GM18861 (cell line): ENCODE measurements around the gene RASSF1.

Experiments used
- ATAC-seq: cut with Tn5 transposase; IDR thresholded peaks from one replicate; pipeline ENCODE4 v1.9.1; 2021; ENCODE audit not compliant: unreplicated experiment

Gene RASSF1

DNA sequence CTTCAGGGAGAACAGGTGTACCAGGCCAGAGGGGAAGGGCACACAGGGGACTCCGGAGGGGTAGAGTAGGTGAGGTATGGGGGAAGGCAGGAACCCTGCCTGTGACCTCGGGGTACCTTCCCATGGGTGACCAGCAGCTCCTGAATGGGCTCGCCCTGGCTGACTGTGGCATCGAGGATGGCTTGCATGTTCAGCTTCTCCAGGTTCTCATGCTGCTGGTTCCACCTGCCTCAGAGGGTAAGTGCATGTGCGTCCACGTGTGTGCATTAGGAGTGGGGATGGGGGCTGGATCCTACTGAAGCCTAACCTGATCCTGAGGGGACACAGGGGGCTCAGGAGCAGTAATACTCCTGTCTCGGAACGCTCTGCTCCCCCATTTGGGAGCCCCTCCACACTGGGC, 4.4 kb upstream of the RASSF1 start:
- no peak for ATAC-seq

- ATAC-seq = no peak
Measured at GRCh38 chr3:50342813-50343633, 2.4 kb upstream of the RASSF1 start.

DNA sequence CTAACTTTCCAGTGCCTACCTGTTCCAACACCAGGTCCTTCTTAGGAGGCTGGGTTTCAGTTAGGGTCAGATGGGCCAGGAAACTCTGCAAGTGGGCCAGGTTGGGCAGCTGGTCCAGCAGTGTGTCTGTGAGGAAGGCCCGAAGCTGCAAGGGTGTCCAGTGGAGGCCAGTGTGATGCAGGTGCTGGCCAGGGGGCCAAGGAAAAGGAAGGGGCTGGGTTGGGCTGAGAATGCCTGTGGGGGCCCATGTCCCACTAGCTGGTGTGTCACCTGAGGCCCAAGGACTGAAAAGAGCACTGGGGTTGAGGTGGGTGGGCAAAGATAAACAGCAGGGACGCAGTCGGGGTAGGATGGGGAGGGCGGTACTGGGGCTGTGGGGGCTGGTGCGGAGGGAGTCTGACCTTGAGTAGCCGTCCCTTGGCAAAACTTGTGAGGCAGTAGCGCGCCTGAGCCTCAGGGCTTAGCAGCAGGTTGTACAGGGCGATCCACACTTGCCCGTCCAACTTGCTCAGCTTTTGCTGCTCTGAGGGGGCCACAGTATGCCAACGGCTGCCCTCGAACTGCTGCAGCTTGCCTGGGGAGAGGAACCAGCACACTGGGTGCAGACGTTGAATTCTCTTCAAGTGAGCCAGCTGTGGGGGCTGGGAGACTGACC, 1.5 kb upstream of the RASSF1 start:
- no peak for ATAC-seq

DNA sequence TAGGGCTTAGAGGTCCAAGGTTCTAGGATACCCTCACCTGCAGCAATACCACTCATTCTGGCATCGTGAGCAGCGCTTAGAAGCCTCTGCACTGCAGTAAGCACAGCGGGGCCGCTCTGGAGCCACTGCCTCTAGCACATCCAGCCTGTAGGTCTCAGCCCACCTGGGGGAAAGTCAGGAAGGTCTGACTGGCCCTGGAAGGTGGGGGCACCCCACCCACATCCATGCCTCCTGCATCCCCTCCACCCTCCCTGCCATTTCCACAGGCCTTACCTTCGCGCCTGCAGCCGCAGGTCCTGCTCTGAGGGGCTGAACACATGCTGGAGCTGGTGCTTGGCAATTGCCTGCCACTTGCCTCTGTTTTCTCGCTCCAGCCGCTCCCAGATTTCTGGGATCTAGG, 901 bp upstream of the RASSF1 start:
- ATAC-seq = no peak

GRCh38 chr3:50340147-50340447, 539 bp downstream of the RASSF1 start:
- ATAC-seq = no peak

DNA sequence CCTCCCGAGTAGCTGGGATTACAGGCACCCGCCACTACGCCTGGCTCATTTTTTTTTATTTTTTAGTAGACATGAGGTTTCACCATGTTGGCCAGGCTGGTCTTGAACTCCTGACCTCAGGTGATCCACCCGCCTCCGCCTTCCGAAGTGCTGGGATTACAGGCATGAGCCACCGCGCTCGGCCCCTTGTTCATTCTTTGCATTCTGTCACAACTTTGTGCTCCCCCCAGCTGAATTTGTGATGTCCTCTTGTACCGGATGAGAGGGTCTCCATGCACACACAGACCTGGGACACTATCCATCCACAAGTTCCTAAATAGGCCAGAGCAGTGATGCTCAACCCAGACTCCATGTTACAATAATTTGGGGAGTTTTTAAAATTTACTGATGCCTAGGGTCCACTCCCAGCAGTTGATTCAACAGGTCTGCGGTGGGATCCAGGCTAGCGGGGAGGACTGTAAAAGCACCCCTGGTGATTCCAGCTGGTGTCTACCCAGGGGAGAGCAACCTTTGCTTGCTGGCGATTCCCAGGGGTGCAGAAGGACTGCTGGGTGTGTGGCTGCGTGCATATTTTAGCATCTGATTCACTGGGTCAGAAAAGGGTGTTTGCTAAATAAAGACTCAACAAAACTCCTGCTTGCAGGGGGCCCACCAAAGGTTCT, 1.0 kb downstream of the RASSF1 start:
- ATAC-seq = no peak

GRCh38 chr3:50338965-50339364, 1.7 kb downstream of the RASSF1 start:
- no peak for ATAC-seq

DNA sequence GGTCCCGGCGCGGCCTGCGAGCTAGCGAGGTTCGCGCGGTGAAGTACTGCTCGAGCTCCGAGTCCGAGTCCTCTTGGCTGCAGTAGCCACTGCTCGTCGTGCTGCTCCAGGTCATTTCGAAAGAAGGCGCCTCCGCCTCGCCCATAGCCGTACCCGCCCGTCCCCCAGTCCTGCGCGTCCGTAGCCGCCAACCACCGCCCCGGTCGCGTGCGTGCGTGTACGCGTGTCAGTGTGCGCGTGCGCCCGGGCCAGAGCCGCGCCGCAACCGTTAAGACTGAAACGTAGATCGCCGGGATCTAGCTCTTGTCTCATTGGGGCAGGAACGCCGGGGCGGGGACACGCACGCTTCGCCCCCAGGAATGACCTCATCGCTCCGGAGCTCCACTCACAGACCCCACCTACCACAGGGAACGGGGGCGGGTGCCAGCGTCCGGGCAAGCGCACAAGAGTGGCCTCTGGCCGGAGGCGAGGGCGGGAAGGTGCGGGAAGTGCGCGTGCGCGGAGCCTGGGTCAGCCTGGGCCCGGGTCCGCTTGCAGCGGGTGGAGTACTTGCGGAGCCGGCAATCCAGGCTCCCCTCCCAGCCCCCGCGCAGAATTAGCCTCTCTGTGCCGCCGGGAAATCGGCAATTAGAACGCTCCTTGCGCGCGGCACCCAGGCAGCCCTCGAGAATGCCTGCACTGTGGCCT, 3.3 kb downstream of the RASSF1 start:
- ATAC-seq = peak; percentile 76

DNA sequence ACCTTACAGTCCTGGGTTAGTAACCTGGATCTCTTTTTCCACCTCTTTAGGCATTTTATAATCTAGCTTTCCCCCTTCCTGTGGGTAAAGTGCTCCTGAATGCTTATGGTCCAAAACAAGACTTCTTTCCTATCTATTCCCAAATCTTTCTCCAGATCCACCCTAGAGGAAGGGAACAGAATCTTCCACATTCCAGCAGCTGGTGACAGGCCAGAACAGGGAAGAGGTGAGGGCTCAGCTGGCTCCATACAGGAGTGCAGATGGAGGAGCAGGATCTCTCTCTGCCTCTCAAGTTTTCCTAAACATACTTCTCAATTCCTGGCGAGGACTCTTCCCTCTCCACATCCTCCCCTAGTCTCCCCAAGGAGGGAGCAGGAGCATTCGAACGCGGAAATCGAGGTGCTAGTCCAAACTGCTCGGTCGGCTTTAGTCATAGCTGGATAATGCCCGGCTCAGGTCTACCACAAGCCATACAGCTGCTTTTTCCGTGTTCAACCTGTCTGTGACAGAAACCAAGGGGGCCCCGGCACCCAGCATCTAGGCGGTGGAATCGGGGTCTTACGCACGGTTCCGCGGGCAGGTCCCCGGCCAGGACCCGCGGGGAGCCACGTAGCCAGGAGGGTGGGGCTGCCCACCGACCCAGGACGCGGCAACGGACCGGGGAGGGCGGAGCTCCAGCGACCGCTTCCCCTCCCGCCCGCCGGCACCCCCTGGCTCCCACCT, 4.0 kb downstream of the RASSF1 start:
- peak; percentile 17 for ATAC-seq

GRCh38 chr3:50334339-50335075, 6.1 kb downstream of the RASSF1 start:
- ATAC-seq = no peak

DNA sequence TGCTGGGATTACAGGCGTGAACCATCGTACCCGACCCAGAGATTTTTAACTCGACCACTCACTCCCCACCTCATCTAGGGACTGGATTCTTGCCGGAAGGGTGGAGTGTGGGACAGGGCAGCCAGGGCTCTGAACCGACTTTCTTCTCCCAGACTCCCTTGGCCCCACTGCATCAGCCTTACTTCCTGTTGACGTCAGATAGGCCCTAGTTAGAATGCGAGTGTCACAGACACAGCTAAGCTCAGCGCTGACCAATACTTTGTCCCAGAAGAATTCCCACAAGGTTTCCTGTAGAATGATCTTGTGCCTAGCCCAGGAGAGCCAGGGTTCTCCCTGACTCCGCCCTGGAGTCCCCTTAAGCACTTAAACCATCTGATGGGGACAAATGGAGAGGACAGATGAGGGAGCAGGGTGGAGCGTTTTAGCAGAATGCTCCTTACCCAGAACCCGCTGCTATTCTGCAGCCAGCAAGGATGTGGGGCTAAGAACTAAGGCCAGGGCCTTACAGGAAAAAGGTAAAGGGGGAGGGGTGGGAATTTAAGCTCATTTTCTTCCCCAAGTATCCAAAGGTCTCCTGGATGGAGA, 6.8 kb downstream of the RASSF1 start:
- no peak for ATAC-seq

DNA sequence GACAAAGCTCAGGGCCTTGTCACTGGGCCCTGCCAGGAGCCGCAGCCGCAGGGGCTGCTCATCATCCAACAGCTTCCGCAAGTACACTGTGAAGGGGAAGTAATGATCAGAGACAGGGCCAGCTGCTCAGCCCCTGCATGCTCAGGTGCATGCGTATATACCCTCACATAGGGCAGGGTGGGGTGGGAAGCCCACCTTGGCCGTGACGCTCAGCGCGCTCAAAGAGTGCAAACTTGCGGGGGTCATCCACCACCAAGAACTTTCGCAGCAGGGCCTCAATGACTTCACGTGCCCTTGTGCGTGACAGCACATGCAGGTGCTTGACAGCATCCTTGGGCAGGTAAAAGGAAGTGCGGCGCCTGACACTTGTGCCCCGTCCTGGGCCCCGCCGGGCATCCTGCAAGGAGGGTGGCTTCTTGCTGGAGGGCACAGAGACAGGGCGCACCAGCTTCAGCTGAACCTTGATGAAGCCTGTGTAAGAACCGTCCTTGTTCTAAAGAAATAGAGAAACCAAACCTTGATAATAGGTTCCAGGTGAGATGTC, 9.2 kb downstream of the RASSF1 start:
- no peak for ATAC-seq

- no peak for ATAC-seq
Measured at GRCh38 chr3:50330330-50330729, 10.3 kb downstream of the RASSF1 start.

DNA sequence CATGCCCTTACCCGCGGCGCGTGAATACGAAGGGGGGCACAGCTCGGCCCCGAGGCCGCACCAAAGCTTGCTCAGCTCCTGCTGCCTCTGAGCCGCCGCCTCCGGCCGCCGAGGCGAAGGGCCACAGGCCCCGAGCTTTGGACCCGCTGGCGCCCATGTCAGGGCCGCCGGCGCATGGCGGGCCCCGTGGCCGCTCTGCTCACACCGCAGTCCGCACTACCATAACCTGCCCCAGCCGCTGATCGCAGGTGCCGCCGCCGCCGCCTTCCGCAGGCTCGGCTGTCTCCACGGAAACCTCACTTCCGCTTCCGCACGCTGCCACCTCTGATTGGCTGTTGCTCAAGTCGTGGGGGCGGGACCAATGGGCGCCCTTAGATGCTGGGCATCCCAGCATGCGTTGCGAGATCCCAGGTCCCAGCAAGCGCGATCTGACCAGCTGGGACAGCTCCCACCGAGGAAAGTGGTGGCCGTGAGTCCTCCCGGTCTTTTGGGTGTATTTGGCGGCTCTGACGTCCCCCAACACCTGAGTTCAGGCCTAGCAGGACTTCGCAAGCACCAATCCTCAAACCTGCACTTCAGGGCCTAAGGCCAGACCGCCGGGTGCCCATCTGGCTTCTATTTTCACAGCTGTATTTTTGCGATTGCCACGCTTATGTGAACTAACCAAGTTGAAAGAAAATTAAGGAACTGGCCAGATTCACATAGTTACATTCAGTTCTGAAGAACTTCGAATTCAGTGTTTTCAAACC, 12.5 kb downstream of the RASSF1 start, which contains the start of gene TUSC2:
TSS of gene TUSC2 (minus strand) at position 281 of the 749 bp plus-strand sequence. CDS start at position 157, 124 bp downstream.
- ATAC-seq = peak; percentile 80

DNA sequence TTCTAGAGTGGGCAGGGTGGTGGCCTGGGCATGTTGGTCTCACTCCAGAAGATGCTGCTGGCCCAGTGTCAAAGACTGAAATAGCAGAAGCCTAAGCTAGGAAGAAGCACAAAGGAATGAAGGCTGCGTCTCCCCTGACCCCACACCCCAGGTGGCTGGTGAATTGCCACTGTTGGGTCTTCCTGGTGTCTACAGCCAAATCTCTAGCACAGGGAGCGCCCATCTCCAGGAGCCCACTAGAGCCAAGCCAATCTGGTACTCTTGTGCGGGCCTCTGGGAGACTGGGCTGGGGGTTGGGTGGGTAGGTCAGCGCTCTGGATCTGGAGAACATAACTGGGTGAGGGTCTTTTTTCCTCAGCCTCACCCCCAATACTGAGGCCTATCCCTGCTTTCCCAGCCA, 13.5 kb downstream of the RASSF1 start:
- ATAC-seq = no peak

DNA sequence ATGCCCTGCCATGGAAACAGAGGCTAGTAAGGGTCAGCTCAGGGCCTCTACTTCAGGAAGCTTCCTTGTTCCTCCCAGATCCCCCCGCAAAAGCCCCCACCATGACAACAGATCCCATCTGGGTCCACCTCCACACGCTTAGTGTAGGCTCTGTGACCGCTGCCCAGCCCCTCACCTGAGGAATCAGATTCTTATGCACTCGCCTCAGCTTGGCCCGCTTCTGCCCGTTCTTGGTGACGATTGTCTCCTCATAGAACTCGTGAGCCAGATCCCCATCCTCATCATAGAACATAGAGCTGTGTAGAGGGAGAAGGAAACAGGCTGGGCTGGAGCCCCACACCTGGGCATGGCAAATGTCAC, 14.5 kb downstream of the RASSF1 start:
- ATAC-seq = no peak

DNA sequence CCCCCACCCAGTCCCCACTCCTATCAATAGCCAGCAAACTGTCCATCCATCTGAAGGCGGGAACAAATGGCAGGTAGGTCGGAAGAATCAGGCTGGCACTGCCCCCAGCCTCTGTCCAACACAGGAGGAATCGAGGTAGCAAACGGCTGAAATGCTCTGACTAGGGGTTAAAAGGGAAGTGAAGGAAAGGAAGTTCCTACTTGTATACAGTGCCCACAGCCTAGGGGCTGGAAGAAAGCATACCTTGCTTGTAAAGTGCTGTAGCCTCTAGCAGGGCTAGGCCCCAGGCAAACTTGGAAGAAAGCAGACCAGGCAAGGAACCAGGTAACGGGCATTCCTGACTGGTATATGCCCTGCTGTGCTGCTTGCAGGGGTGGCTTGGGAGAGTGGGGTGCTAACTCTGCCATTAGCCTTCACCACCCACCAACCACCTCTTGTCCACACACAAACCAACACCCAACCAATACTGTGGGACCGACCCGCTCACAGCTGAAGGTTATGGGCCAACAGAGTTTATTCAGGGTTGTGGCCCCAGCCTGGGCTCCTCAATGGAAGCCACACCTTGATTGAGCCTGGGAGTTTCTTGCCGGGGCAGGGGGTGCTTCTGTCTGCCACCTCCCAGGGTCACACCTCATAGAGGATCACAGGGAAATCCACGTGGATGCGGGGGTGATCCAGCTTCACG, 15.0 kb downstream of the RASSF1 start:
- ATAC-seq = no peak

DNA sequence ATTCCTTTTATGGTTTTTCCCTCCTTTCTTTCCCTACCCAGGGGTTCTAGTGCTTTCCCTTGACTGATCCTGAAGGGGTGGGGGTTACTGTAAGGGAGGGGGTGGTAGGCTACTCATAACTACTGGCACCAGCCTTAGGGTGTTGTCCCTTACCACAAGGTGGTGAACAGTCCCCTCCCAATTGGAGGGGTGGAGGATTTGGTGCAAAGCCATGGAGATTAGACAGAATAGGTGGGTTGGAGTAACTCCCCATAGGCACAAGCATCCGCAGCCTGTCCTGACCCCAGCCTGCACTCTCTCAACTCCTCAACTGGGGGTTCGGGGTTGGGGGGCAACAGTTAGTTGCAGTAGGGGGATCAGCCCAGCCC, 15.5 kb downstream of the RASSF1 start:
- ATAC-seq = no peak
